Measurements from ENCODE around the gene SETBP1.

SETBP1 gene

DNA sequence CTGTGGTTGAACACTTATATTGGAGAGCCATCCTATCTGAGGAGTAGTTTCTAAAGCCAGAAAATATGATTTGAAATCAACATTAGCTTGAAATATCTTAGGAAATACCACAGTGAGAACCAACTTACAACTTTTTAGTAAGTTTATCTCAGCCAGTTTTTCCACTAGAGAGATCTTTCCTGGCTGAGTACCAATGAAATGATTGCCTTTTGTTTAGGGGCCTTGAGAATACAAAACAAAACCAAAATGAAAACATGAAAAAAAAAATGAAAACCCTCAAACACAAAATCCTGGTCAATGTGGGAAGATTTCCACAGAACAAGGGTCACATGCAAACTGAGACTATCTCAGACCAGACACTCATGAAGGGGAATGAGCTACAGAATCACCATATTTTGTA is 429.0 kb downstream of the SETBP1 start:
- FAIRE-seq = no peak
- no peak for DNase-seq (ENCODE audit: extremely low spot score, insufficient read length, low read depth)

GRCh38 chr18:45110577-45111501 is 430.2 kb downstream of the SETBP1 start:
- no peak for FAIRE-seq
- DNase-seq (ENCODE audit: extremely low spot score, insufficient read length, low read depth) = no peak

GRCh38 chr18:45111502-45111848 is 430.8 kb downstream of the SETBP1 start:
- DNase-seq (ENCODE audit: extremely low spot score, insufficient read length, low read depth) (no peak), FAIRE-seq (no peak)

DNA sequence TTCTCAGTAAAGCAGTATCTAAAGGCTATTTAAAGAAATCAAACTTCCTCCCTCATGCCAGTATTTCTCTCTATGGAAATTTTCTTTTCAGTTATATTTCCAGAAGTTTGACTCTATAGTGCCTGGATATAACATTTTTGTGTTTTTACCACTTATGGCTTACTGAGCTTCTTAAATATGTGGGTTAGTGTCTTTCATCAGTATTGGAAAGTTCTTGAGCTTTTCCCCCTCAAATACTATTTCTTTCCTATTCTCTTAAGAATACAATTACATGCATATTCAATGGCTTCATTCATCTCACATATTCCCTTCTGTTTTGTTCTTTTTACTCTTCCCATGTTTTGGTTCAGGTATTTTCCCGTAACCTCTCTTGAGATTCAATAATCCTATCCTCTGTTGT is 432.0 kb downstream of the SETBP1 start:
- no peak for FAIRE-seq
- no peak for DNase-seq (ENCODE audit: extremely low spot score, insufficient read length, low read depth)

GRCh38 chr18:45116116-45116515 is 435.4 kb downstream of the SETBP1 start:
- DNase-seq (ENCODE audit: extremely low spot score, insufficient read length, low read depth) (no peak), FAIRE-seq (no peak)

Data from GM18507 (cell line).